HG03571 (cell line): Measurements from ENCODE around the gene P2RY10.
"Not testable (repeated sequence)": the region's sequence is repeated elsewhere in the genome, so short reads cannot be mapped to it uniquely, and the experiment has no call there.

Source experiments
- ATAC-seq: cut with Tn5 transposase; IDR thresholded peaks from one replicate; pipeline ENCODE4 v1.9.1; 2021; ENCODE audit not compliant: unreplicated experiment

Gene P2RY10, protein sequence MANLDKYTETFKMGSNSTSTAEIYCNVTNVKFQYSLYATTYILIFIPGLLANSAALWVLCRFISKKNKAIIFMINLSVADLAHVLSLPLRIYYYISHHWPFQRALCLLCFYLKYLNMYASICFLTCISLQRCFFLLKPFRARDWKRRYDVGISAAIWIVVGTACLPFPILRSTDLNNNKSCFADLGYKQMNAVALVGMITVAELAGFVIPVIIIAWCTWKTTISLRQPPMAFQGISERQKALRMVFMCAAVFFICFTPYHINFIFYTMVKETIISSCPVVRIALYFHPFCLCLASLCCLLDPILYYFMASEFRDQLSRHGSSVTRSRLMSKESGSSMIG

DNA sequence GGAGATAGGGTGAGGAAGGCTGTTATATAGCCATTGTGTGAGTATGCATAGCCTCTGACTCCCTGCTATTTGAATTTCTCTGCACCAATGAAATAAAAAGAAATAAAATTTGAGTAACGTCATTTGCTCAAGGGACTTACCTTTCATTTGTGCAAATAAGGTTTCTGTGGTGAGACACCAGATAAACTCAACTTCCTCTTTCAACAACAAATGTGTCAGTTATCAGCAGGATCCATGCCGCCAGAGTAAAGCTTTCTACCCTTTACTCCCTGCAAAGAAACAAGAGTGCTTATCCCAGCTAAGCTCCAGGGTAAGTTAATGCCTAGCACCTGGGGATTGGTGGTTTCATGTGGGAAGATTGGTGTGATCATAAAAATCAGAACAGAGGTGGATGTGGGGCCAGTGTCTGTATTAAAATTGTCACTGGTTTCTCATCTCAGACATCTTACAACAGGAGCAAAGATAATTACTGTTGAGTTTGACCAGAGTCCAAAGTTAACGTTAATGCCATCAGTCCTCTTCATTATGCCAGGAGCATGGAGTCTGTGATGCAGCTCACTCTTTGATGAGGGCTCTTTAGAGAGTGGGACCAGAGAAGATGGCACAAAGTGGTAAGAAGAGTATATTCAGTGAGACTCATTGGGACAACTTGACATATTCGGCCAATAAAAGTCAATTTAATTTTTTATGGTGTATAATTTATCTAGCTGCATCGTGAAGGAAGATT, at the start of gene P2RY10:
TSS of gene P2RY10 (plus strand) at position 206 of the 727 bp plus-strand sequence. CDS start 15,130 bp downstream, outside the sequence.
- ATAC-seq: peak; percentile 75

DNA sequence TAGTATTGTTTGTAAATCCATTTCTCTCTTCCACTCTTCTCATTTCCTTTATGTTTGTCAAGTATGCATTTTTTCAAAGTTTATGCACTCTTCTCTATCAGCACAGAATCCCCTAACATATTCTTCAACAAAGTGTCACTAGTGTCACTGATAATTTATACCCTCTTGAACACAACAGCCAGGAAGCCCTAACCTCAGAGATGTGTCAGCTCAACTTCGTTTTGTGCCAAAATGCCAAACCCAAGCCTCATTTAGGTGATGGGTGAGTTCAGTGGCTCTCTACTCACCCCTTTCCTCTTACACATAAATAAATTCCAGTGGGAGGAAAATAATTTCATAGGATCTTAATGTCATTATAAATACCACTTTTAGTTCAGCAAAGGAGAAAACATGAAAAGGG, 22.4 kb upstream of the P2RY10 start:
- no peak for ATAC-seq

- peak; percentile 89 for ATAC-seq
Observed at GRCh38 chrX:78923198-78924015, 21.8 kb upstream of the P2RY10 start.

- no peak for ATAC-seq
Observed at GRCh38 chrX:78931814-78932213, 13.4 kb upstream of the P2RY10 start.

- ATAC-seq: no peak
Observed at GRCh38 chrX:78934866-78935265, 10.3 kb upstream of the P2RY10 start.

- no peak for ATAC-seq
Observed at GRCh38 chrX:78944351-78944750, 840 bp upstream of the P2RY10 start.

- ATAC-seq: no peak
Observed at GRCh38 chrX:78946178-78946931, 1.2 kb downstream of the P2RY10 start.

- no peak for ATAC-seq
Observed at GRCh38 chrX:78950009-78950835, 5.0 kb downstream of the P2RY10 start.

DNA sequence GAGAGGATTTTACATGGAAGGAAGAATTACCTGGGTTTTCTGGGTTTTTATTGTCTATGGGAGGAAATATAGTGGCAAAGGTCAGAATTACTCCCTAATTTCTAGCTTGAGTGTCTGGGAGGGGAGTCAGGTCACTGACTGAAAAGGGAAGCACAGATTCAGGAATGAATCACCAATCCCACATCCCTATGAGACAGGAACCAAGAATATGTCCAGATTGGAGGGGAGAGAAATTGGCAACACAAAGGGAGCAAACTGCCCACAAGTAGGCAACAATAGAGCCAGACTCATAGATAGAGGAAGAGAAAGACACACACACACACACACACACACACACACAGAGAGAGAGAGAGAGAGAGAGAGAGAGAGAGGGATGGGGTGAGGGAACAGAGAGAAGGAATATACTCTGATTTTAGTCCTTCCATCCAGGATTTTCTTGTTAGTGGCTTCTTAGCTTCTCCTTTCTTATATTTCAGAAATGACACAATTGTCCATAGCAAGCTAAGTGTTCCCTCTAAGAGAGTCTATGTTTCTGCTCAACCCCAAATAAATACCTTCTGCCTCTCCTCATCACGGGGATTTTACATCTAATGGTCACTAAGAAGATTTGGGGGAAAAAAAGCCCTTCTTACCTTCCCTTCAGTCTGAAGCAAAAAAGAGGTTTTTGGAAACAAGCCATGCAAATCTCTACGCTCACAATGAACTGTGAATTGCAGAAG, 12.0 kb downstream of the P2RY10 start:
- ATAC-seq: no peak

GRCh38 chrX:78957768-78958130, 12.6 kb downstream of the P2RY10 start:
- peak; percentile 85 for ATAC-seq

- ATAC-seq: no peak
Observed at GRCh38 chrX:78958419-78959116, 13.4 kb downstream of the P2RY10 start.

- ATAC-seq: no peak
Observed at GRCh38 chrX:78960888-78961287, 15.7 kb downstream of the P2RY10 start.

DNA sequence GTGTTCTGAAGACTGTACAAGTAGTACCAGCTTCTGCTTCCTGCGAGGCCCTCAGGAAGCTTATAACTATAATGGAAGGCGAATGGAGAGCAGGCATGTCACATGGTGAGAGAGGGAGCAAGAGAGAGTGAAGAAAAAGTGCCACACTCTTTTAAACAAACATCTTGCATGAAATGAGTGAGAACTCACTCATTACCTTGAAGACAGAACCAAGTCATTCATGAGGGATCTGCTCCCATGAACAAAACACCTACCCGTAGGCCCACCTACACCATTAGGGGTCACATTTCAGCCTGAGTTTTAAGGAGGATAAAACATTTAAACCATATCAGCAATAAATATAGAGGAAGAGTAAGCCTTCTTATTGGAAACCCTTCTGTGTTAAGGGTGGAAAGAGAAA, 19.4 kb downstream of the P2RY10 start:
- no peak for ATAC-seq

GRCh38 chrX:78979789-78980464, 34.7 kb downstream of the P2RY10 start:
- peak; percentile 99 for ATAC-seq

DNA sequence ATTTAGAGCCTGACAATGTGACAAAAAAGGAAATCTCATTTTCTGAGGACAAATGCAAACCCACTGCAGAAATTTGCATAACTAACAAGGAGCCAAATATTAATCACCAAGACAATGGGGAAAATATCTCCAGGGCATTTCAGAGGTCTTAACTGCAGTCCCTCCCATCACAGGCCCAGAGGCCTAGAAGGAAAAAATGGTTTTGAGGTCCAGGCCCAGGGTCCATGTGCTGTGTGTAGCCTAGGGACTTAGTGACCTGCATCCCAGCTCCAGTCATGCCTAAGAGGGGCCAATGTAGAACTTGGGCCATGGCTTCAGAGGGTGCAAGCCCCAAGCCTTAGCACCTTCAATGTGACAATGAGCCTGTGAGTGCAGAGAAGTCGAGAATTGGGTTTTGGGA, 44.2 kb downstream of the P2RY10 start:
- ATAC-seq: no peak

DNA sequence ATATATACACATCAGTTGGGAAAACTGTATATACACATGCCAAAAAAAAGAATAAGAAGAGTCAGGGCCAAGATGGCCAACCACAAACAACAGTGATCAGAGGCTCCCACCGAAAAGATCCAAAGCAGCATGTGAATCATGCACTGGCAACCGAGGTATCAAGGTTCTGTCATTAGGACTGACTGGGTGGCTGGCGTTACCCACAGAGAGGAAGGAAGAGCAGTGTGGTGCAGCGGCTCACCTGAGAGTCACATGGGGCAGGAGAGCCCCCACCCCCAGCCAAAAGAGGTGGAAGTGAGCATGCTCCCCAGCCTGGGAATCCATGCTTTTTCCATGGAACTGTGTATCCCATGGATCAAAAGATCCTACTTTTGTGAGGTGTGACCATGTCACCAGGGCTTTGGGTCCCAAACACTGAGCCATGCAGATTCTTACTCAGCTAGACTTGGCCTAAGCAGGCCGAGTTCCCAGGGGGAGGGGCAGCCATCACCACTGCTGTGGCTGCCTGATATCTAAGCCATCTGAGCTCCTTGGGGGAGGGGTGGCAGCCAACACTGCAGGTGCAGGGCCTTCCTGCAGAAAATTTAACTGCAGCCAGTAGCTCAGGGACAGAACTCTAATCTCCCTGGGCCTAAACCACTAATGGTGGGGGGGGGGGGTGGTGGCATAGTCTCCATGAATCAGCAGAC, 52.8 kb downstream of the P2RY10 start:
- no peak for ATAC-seq

- not testable (repeated sequence) for ATAC-seq
Observed at GRCh38 chrX:79007540-79007939, 62.3 kb downstream of the P2RY10 start.
